ENCODE results near the gene GRIK4.

DNA sequence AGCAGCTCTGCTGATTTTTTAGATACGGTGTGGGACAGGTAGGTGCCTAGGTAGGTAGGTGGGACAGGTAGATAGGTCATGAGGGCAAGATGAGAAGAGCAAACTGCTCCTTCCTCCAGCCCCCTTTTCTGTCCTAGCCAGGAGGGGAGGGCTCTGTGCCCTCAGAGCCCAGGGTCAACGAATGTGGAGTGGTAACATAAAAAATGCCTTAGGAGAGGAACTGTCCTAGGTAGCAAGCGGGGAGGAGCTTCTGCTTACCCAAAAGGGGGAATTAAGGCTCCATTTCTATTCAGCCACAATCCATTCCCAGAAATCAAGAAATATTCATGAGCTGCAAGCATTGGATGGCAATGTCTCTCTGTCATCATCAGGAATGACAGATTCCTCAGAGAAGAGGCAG is 234.8 kb downstream of the GRIK4 start:
- TF ChIP-seq, protein P1, sequence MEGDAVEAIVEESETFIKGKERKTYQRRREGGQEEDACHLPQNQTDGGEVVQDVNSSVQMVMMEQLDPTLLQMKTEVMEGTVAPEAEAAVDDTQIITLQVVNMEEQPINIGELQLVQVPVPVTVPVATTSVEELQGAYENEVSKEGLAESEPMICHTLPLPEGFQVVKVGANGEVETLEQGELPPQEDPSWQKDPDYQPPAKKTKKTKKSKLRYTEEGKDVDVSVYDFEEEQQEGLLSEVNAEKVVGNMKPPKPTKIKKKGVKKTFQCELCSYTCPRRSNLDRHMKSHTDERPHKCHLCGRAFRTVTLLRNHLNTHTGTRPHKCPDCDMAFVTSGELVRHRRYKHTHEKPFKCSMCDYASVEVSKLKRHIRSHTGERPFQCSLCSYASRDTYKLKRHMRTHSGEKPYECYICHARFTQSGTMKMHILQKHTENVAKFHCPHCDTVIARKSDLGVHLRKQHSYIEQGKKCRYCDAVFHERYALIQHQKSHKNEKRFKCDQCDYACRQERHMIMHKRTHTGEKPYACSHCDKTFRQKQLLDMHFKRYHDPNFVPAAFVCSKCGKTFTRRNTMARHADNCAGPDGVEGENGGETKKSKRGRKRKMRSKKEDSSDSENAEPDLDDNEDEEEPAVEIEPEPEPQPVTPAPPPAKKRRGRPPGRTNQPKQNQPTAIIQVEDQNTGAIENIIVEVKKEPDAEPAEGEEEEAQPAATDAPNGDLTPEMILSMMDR (IDR thresholded peaks at IDR 0.05; ENCODE audit: insufficient read depth, low read depth, low read length): no peak
- no peak for TF ChIP-seq EZH2 (IDR thresholded peaks at IDR 0.05; ENCODE audit: insufficient read depth, low read length)
